ENCODE measurements around the gene IFT80.

The IFT80 gene

GRCh38 chr3:160399125-160400029 lies at the start of gene IFT80, which contains the start of gene SMC4:
Gene IFT80 (minus strand): TSS chr3:160399225. CDS start chr3:160384600, 14,625 bp downstream.
Gene SMC4 (plus strand): TSS chr3:160399650. CDS start chr3:160400827, 1,177 bp downstream.
- DNase-seq: peak; percentile 87

GRCh38 chr3:160447544-160447943 lies 48.5 kb upstream of the IFT80 start:
- DNase-seq: no peak

GRCh38 chr3:160446522-160447056 lies 47.6 kb upstream of the IFT80 start:
- no peak for DNase-seq

- no peak for DNase-seq
Measured at GRCh38 chr3:160445854-160446253, 46.8 kb upstream of the IFT80 start.

GRCh38 chr3:160444411-160444810 lies 45.4 kb upstream of the IFT80 start:
- DNase-seq: no peak

GRCh38 chr3:160440687-160441086 lies 41.7 kb upstream of the IFT80 start:
- no peak for DNase-seq

GRCh38 chr3:160437083-160437455 lies 38.0 kb upstream of the IFT80 start:
- no peak for DNase-seq

- DNase-seq: no peak
Measured at GRCh38 chr3:160435747-160436146, 36.7 kb upstream of the IFT80 start.

GRCh38 chr3:160435095-160435494 lies 36.1 kb upstream of the IFT80 start:
- no peak for DNase-seq

GRCh38 chr3:160434071-160434470 lies 35.0 kb upstream of the IFT80 start:
- no peak for DNase-seq

- DNase-seq: no peak
Measured at GRCh38 chr3:160427832-160428424, 28.9 kb upstream of the IFT80 start.

GRCh38 chr3:160417311-160417710 lies 18.3 kb upstream of the IFT80 start:
- no peak for DNase-seq

- no peak for DNase-seq
Measured at GRCh38 chr3:160413613-160414248, 14.7 kb upstream of the IFT80 start.

- no peak for DNase-seq
Measured at GRCh38 chr3:160412477-160412876, 13.5 kb upstream of the IFT80 start.

- no peak for DNase-seq
Measured at GRCh38 chr3:160409812-160410610, 11.0 kb upstream of the IFT80 start.

GRCh38 chr3:160403796-160404470 lies 4.9 kb upstream of the IFT80 start:
- DNase-seq: no peak

GRCh38 chr3:160403028-160403545 lies 4.1 kb upstream of the IFT80 start:
- DNase-seq: no peak

GRCh38 chr3:160402221-160403027 lies 3.4 kb upstream of the IFT80 start:
- DNase-seq: no peak

- DNase-seq: no peak
Measured at GRCh38 chr3:160401291-160402095, 2.5 kb upstream of the IFT80 start.

- DNase-seq: no peak
Measured at GRCh38 chr3:160400702-160401150, 1.7 kb upstream of the IFT80 start.
